Measurements from ENCODE around the gene CAV3. TPM values are rescaled to one million over a fixed set of nuclear protein-coding genes. Genes with fewer than 3 reads are reported as not detected.
A peak's percentile ranks its signal among the peaks of the same experiment; 100 is the strongest.

Gene CAV3
- total RNA-seq, 4 donors from 2014 or later = not detected

DNA sequence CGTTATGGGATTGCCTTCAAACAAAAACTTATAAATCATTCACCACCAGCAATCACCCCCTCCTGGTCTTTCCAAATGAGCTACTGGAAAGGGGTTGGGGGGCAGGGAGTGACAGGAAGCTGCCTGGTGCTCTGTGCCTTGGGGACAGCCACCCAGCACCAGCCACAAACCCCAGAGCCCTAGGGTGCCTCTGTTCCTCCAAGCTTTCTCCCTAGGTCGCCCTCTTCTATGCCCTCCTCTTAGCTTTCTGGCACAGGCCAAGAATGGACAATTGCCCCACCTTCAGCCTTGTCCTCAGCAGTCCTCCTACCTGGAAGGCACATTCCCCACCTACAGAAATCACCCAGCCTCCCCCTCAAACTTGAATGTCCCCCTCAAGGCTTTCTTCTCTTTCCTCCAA is 32.5 kb downstream of the CAV3 start:
- peaks cover 50% of the 10 kb centered on the region for H3K27me3 ChIP-seq
- 90% methylated on average over 2 of the region's 2 CpGs; no CpG with 5 or more reads in 1 of the 2 donors for WGBS, 2 donors (ENCODE audit: low coverage in 1 of 2)
- in situ Hi-C loops (cut with MboI; ENCODE audit: low pct_ligation_motif_present in 1 of 4, low pct_unique_long_range_greater_than_20kb in 1 of 4, low sequenced_read_pairs in 3 of 4) = no loop called here
- no peak for TF ChIP-seq POLR2A (IDR thresholded peaks at IDR 0.05)
- TF ChIP-seq, protein P1, sequence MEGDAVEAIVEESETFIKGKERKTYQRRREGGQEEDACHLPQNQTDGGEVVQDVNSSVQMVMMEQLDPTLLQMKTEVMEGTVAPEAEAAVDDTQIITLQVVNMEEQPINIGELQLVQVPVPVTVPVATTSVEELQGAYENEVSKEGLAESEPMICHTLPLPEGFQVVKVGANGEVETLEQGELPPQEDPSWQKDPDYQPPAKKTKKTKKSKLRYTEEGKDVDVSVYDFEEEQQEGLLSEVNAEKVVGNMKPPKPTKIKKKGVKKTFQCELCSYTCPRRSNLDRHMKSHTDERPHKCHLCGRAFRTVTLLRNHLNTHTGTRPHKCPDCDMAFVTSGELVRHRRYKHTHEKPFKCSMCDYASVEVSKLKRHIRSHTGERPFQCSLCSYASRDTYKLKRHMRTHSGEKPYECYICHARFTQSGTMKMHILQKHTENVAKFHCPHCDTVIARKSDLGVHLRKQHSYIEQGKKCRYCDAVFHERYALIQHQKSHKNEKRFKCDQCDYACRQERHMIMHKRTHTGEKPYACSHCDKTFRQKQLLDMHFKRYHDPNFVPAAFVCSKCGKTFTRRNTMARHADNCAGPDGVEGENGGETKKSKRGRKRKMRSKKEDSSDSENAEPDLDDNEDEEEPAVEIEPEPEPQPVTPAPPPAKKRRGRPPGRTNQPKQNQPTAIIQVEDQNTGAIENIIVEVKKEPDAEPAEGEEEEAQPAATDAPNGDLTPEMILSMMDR (IDR thresholded peaks at IDR 0.05) = no peak
- no peak for TF ChIP-seq EP300 (IDR thresholded peaks at IDR 0.05; ENCODE audit: low read depth)
- TF ChIP-seq POLR2AphosphoS5 (IDR thresholded peaks at IDR 0.05) = no peak
- no peaks in the 10 kb centered on the region for H3K9me3 ChIP-seq
- H3K4me3 ChIP-seq = no peak overlapping the region
- peaks cover 3 to 25% (median 17%) of the 10 kb centered on the region in 4 donors for H3K4me1 ChIP-seq
- no peak overlapping the region for H3K27ac ChIP-seq
- intact Hi-C loops (cut with DNase I; ENCODE audit: low total_unique reads) = no loop called here
- DNase-seq = no peak
- no peaks in the 10 kb centered on the region for H3K36me3 ChIP-seq

DNA sequence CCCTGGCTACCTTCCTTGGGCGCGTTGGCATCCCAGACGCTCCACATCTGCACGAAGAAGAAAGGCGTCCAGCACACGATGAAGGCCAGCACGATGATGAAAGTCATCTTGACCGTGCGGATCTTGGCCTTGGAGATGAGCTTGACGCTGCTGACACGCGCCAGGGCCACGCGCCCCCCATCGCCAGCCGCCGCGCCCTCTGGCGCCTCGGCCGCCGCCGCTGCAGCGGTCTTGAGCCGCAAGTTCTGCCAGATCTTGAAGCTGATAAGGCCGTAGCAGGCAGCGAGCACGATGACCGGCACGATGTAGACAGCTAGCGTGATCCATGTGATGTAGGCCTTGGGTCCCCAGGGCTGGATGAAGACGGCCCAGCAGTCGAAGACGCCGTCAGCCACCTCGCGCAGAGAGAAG is 33.7 kb downstream of the CAV3 start:
- DNase-seq = no peak
- Histone ChIP-seq H3K27me3 (peaks cover 50% of the 10 kb centered on the region), H3K36me3 (no peaks in the 10 kb centered on the region), H3K27ac (no peak overlapping the region), H3K4me3 (peak overlapping the region in 2 of 4 donors; percentile 16 to 29), H3K9me3 (no peaks in the 10 kb centered on the region), H3K4me1 (peaks cover 3 to 25% (median 17%) of the 10 kb centered on the region in 4 donors)
- 58% methylated on average over 36 of the region's 37 CpGs; no CpG with 5 or more reads in 1 of the 2 donors for WGBS, 2 donors (ENCODE audit: low coverage in 1 of 2)
- intact Hi-C loops (cut with DNase I; ENCODE audit: low total_unique reads) = no loop called here
- TF ChIP-seq EP300 (IDR thresholded peaks at IDR 0.05; ENCODE audit: low read depth) = no peak
- no peak for TF ChIP-seq POLR2AphosphoS5 (IDR thresholded peaks at IDR 0.05)
- TF ChIP-seq, protein P1 (IDR thresholded peaks at IDR 0.05) = no peak
- no peak for TF ChIP-seq POLR2A (IDR thresholded peaks at IDR 0.05)
- in situ Hi-C loops (cut with MboI; ENCODE audit: low pct_ligation_motif_present in 1 of 4, low pct_unique_long_range_greater_than_20kb in 1 of 4, low sequenced_read_pairs in 3 of 4) = no loop called here

DNA sequence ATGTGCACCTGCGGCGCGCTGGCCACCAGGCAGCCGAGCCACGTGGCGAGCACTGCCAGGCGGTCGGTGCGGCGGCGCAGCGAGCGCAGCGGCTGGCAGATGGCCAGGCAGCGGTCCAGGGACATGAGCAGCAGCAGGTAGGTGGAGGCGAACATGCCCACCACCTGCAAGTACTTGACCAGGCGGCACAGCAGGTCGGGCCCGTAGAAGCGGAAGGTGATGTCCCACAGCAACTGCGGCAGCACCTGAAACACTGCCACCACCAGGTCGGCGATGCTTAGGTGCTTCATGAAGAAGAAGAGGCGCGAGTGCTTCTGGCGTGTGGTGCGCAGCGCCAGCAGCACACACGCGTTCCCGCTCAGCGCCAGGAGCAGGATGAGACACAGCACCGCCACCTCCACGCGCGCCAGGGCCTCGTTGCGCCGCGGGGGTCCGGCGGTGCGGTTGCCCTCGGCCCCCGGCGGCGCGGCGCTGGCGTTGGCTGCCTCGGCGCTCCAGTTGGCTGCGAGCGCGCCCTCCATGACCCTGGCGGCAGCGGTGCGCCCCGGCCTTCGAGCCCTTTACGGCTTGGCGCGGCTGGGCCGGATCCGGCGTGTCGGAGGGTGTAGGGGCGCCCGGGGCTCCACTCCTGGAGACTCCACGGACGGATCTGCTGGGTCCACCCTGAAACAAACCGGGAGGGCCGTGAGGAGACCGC is 34.2 kb downstream of the CAV3 start:
- WGBS, 2 donors (ENCODE audit: low coverage in 1 of 2) = 4% methylated on average over 43 of the region's 74 CpGs; no CpG with 5 or more reads in 1 of the 2 donors
- no peaks in the 10 kb centered on the region for H3K9me3 ChIP-seq
- H3K27me3 ChIP-seq = peaks cover 50% of the 10 kb centered on the region
- in situ Hi-C loops (cut with MboI; ENCODE audit: low pct_ligation_motif_present in 1 of 4, low pct_unique_long_range_greater_than_20kb in 1 of 4, low sequenced_read_pairs in 3 of 4) = no loop called here
- peak overlapping the region in 2 of 4 donors; percentile 16 to 29 for H3K4me3 ChIP-seq
- DNase-seq = peak; percentile 32
- H3K4me1 ChIP-seq = peaks cover 3 to 25% (median 17%) of the 10 kb centered on the region in 4 donors
- H3K36me3 ChIP-seq = no peaks in the 10 kb centered on the region
- intact Hi-C loops (cut with DNase I; ENCODE audit: low total_unique reads) = no loop called here
- H3K27ac ChIP-seq = no peak overlapping the region
- TF ChIP-seq POLR2AphosphoS5 (IDR thresholded peaks at IDR 0.05) = no peak
- no peak for TF ChIP-seq EP300 (IDR thresholded peaks at IDR 0.05; ENCODE audit: low read depth)
- TF ChIP-seq, protein P1 (IDR thresholded peaks at IDR 0.05) = peak in 1 of 5 experiments; percentile 12
- TF ChIP-seq POLR2A (IDR thresholded peaks at IDR 0.05) = no peak

DNA sequence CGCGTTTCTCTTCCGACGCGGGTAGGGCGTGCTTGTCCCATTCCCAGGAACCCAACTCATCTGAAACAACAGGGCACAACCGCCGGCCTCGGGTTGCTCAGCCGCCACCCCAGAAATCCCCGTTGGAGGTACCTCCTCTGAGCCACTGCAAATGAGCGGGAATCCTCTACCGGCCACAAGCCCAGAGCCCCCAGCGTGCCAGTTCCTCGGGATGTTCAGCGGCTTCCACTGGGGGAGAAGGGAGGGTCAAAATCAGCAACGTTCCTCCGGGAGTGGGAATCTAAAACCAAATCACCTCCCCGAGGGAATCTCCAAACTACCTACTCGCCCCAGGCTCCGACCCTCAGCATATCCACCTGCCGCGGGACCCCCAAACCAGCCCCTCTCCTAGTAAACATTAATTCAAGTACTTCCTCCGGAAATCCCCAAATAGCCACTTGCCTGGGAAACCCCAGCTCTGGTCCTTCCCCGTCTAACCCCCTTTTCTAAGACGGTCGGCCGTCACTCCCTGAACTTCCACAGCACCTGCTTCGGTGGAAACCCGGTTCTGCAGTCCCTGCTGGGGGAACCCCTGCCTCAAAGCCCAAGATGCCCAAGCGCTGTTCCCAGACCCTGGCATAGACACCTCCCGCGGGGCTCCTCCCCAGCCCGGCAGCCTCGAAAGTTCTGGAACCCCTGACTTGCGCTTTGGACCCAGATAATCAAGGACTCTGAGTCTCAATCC is 34.9 kb downstream of the CAV3 start:
- H3K9me3 ChIP-seq = no peaks in the 10 kb centered on the region
- peaks cover 50% of the 10 kb centered on the region for H3K27me3 ChIP-seq
- no peak for DNase-seq
- intact Hi-C loops (cut with DNase I; ENCODE audit: low total_unique reads) (no loop called here), in situ Hi-C loops (cut with MboI; ENCODE audit: low pct_ligation_motif_present in 1 of 4, low pct_unique_long_range_greater_than_20kb in 1 of 4, low sequenced_read_pairs in 3 of 4) (no loop called here)
- 6 to 15% methylated on average over 4 to 36 of the region's 36 CpGs for WGBS, 2 donors (ENCODE audit: low coverage in 1 of 2)
- TF ChIP-seq, protein P1 (IDR thresholded peaks at IDR 0.05) = no peak
- TF ChIP-seq EP300 (IDR thresholded peaks at IDR 0.05; ENCODE audit: low read depth) (no peak), POLR2AphosphoS5 (IDR thresholded peaks at IDR 0.05) (no peak), POLR2A (IDR thresholded peaks at IDR 0.05) (no peak)
- H3K4me1 ChIP-seq = peaks cover 3 to 25% (median 17%) of the 10 kb centered on the region in 4 donors
- H3K36me3 ChIP-seq = no peaks in the 10 kb centered on the region
- H3K4me3 ChIP-seq = peak overlapping the region in 1 of 4 donors; percentile 29
- no peak overlapping the region for H3K27ac ChIP-seq

All from transverse colon (tissue), 4 donors.